A549 treated with AZD9567 at 1 μM for 4 hours (cell line): Measurements from ENCODE around the gene YEATS2. TPM values are rescaled to one million over a fixed set of nuclear protein-coding genes. Genes with fewer than 3 reads are reported as not detected.

Experiments
- total RNA-seq: library from RNA; stranded (reverse); fragments of 200-300 nt; extraction: Qiagen RNA extraction; gene quantifications from 5 replicates; pipeline ENCODE4 v1.2.3, GENCODE V29; 2022; ENCODE audit not compliant: insufficient read depth

YEATS2 gene
- total RNA-seq = 10.5 to 14.0 TPM (median 12.0 TPM) in 5 replicates

GRCh38 chr3:183697610-183698317, at the start of gene YEATS2:
YEATS2 (plus strand) TSS chr3:183697797; CDS start chr3:183715163, 17,366 bp downstream.

GRCh38 chr3:183825456-183826161, 128.0 kb downstream of the YEATS2 start, which contains the start of gene MAP6D1:
MAP6D1 (minus strand) TSS chr3:183825577; CDS start chr3:183825547, 30 bp downstream.

Other genes with a start within 250 kb of the YEATS2 start
- gene KLHL6, start 142.1 kb upstream of the YEATS2 start, total RNA-seq = not detected in 5 replicates
- gene KLHL24, start 62.2 kb upstream of the YEATS2 start, total RNA-seq = 5.1 to 8.8 TPM (median 6.5 TPM) in 5 replicates
- gene MAP6D1, start 127.8 kb downstream of the YEATS2 start, total RNA-seq = 7.2 to 11.2 TPM (median 8.0 TPM) in 5 replicates
- gene PARL, start 187.1 kb downstream of the YEATS2 start, total RNA-seq = 59.0 to 71.3 TPM (median 66.5 TPM) in 5 replicates